K562 (cell line): ENCODE results near the gene ELOVL1. TPM values are rescaled to one million over a fixed set of nuclear protein-coding genes. Genes with fewer than 3 reads are reported as not detected.

Experiments
- ARID1B ChIP-seq: fragments of 450-650 bp; IDR thresholded peaks from 2 replicates; pipeline ENCODE4 v1.6.1; 2016; ENCODE audit warnings: antibody characterized with exemption, mild to moderate bottlenecking, inconsistent platforms
- COPS2 ChIP-seq: fragments of 450-650 bp; conservative IDR thresholded peaks from 2 replicates; pipeline ENCODE4 v1.6.1; 2016; ENCODE audit warnings: mild to moderate bottlenecking, moderate library complexity
- FOS ChIP-seq: IDR thresholded peaks from 3 replicates; pipeline ENCODE4 v1.6.1; 2011; ENCODE audit not compliant: insufficient read length; ENCODE audit errors: extremely low read depth
- HNRNPH1 ChIP-seq: fragments of 200-400 bp; formaldehyde crosslinking; optimal IDR thresholded peaks from 2 replicates; pipeline ENCODE3; 2017; ENCODE audit warnings: low read depth, mild to moderate bottlenecking, low read length, moderate library complexity
- JUND ChIP-seq, 2 experiments: IDR thresholded peaks; 2 replicates in 1 of 2; 3 replicates in 1 of 2; pipeline ENCODE4 v1.6.1; 2011; ENCODE audit warnings: borderline replicate concordance in 2 of 2, low read depth in 2 of 2, low read length in 2 of 2, improper control_type of control experiment in 1 of 2, missing biosample characterization in 1 of 2, missing genetic modification characterization in 1 of 2, missing genetic modification reagents in 1 of 2
- MYC ChIP-seq, 2 experiments: fragments of 250-450 bp in 1 of 2; sonication (Bioruptor Pico) in 1 of 2; IDR thresholded peaks; 2 replicates each; pipeline versions ENCODE4 v1.5.1 to v1.6.1; 2012 to 2021; ENCODE audit warnings: low read depth in 2 of 2, borderline replicate concordance in 1 of 2, improper control_type of control experiment in 1 of 2, low read length in 1 of 2, mild to moderate bottlenecking in 1 of 2, moderate library complexity in 1 of 2
- NR2C2 ChIP-seq, 2 experiments: fragments of 200-800 bp in 1 of 2; sonication (Bioruptor generic) in 1 of 2; sonication (generic) in 1 of 2; formaldehyde crosslinking in 1 of 2; IDR thresholded peaks; 2 replicates each; pipeline versions ENCODE4 v1.6.1 to v1.8.0; 2016 to 2022; ENCODE audit warnings: mild to moderate bottlenecking in 1 of 2, missing compliant biosample characterization in 1 of 2, missing genetic modification characterization in 1 of 2, missing genetic modification reagents in 1 of 2
- NRF1 ChIP-seq, 2 experiments: fragments of 450-650 bp; IDR thresholded peaks in 1 of 2; conservative IDR thresholded peaks in 1 of 2; 2 replicates each; pipeline ENCODE4 v1.6.1; 2014; ENCODE audit warnings: mild to moderate bottlenecking in 2 of 2
- POLR2AphosphoS5 ChIP-seq: IDR thresholded peaks from 2 replicates; pipeline ENCODE4 v1.6.1; 2011; ENCODE audit warnings: mild to moderate bottlenecking, low read depth, low read length, moderate library complexity; ENCODE audit not compliant: control insufficient read depth, insufficient read depth
- TARDBP ChIP-seq: fragments of 450-650 bp; IDR thresholded peaks from 2 replicates; pipeline ENCODE4 v1.6.1; 2016
- TCF3 ChIP-seq: sonication (generic); formaldehyde crosslinking; IDR thresholded peaks from 2 replicates; pipeline ENCODE4 v1.4.0; 2020; ENCODE audit warnings: mild to moderate bottlenecking, missing genetic modification reagents
- TCF7 ChIP-seq: sonication (generic); IDR thresholded peaks from 2 replicates; pipeline ENCODE4 v1.6.1; 2016; ENCODE audit warnings: antibody characterized with exemption, borderline replicate concordance
- ZNF232 ChIP-seq: sonication (generic); formaldehyde crosslinking; IDR thresholded peaks from 2 replicates; pipeline ENCODE4 v1.8.0; 2022; ENCODE audit warnings: mild to moderate bottlenecking, missing genetic modification reagents
- ZNF274 ChIP-seq: IDR thresholded peaks from 2 replicates; pipeline ENCODE4 v1.6.1; 2011; ENCODE audit warnings: low read depth, mild to moderate bottlenecking, low read length, moderate library complexity, borderline replicate concordance
- ZNF561 ChIP-seq: fragments of 450-650 bp; formaldehyde crosslinking; conservative IDR thresholded peaks from 2 replicates; pipeline ENCODE4 v1.4.0; 2020; ENCODE audit warnings: mild to moderate bottlenecking, moderate library complexity
- ZNF57 ChIP-seq: fragments of 450-650 bp; formaldehyde crosslinking; IDR thresholded peaks from 2 replicates; pipeline ENCODE4 v1.4.0; 2020; ENCODE audit warnings: mild to moderate bottlenecking, moderate library complexity
- polyA plus RNA-seq, 8 experiments: library from polyadenylated mRNA; depleted of rRNA in 4 of 8; stranded (reverse) in 5 of 8; unstranded in 3 of 8; fragments of >200 nt; fragmentation: Nextera tagmentation in 2 of 8; fragmentation: Illumina TruSeq in 1 of 8; extraction: Ambion mirVana in 2 of 8; extraction: Trizol in 1 of 8; gene quantifications; 2 replicates each; pipeline versions ENCODE4 v1.2.1 to v1.2.3, GENCODE V29; 2011 to 2014; ENCODE audit warnings: inconsistent platforms in 1 of 8, missing spikeins in 1 of 8
- total RNA-seq, 7 experiments: library from RNA; depleted of rRNA in 6 of 7; stranded (reverse); fragments of >200 nt in 6 of 7; fragmentation: Illumina TruSeq in 2 of 7; extraction: Trizol in 2 of 7; gene quantifications; 2 replicates each; pipeline versions ENCODE4 v1.2.1 to v1.2.3, GENCODE V29; 2011 to 2021; ENCODE audit warnings: low replicate concordance in 1 of 7
- TF ChIP-seq, protein P1 (sequence below), 2 experiments: fragments of 250-450 bp in 1 of 2; fragments of 450-650 bp in 1 of 2; sonication (Bioruptor Pico) in 1 of 2; IDR thresholded peaks; 2 replicates each; pipeline versions ENCODE4 v1.6.1 to v1.8.0; 2016 to 2021; ENCODE audit warnings: mild to moderate bottlenecking in 2 of 2, moderate library complexity in 2 of 2, missing compliant biosample characterization in 1 of 2, missing genetic modification characterization in 1 of 2
- TF ChIP-seq, protein P2 (sequence below): sonication (generic); formaldehyde crosslinking; IDR thresholded peaks from 2 replicates; pipeline ENCODE4 v1.9.0; 2022; ENCODE audit warnings: mild to moderate bottlenecking, missing genetic modification reagents
- TF ChIP-seq, protein P3 (sequence below): IDR thresholded peaks from 2 replicates; pipeline ENCODE4 v1.6.1; 2016; ENCODE audit warnings: missing genetic modification characterization, missing compliant biosample characterization
- TF ChIP-seq, protein P4 (sequence below): sonication (generic); formaldehyde crosslinking; IDR thresholded peaks from 2 replicates; pipeline ENCODE4 v1.8.1; 2023; ENCODE audit warnings: mild to moderate bottlenecking, missing genetic modification reagents

ELOVL1 gene
- total and polyA plus RNA-seq, 9 of the 15 experiments (the other 6 are each of a cell fraction or from before 2014, with no cell fraction given): 51.0 to 157 (median 70.3) TPM

DNA sequence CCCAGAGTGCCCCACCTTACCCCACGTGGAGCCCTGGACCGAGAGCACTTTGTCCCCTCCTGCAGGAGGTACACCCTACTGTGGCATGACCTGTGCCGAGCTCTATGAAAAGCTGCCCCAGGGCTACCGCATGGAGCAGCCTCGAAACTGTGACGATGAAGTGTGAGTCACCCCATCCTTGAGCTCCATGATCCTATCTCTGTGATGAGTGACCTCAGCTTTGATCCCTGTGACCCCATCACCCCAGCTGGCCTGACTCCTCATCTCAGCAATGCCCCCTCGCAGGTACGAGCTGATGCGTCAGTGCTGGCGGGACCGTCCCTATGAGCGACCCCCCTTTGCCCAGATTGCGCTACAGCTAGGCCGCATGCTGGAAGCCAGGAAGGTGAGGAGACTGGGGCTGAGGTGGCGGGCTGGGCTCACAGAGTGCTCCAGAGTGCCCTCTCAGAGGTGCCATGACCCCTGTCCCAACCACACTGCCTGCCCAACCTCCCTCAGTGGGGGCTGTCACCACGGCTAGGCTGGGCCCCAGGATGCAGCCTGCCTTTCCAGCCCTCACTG is 46.4 kb downstream of the ELOVL1 start (continued):
- TF ChIP-seq, protein P1, sequence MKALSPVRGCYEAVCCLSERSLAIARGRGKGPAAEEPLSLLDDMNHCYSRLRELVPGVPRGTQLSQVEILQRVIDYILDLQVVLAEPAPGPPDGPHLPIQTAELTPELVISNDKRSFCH (CRISPR knock-in tag; IDR thresholded peaks at IDR 0.05): no peak
- TF ChIP-seq, protein P1 (tag; IDR thresholded peaks at IDR 0.05): no peak
- TF ChIP-seq NR2C2 (CRISPR knock-in tag; IDR thresholded peaks at IDR 0.05) (no peak), NR2C2 (tag; IDR thresholded peaks at IDR 0.05) (0 out of 2 replicates have a peak, but pooled peaks have one; percentile 32), MYC (IDR thresholded peaks at IDR 0.05; ENCODE audit: low read depth, low read length) (no peak), MYC (CRISPR knock-in tag; IDR thresholded peaks at IDR 0.05; ENCODE audit: borderline replicate concordance, low read depth) (no peak), COPS2 (no peak), NRF1 (conservative IDR thresholded peaks at IDR 0.05 in 1 of 2, IDR thresholded peaks at IDR 0.05 in 1 of 2) (no peak), POLR2AphosphoS5 (no peak), ZNF274 (no peak), TCF7 (peak; percentile 94), FOS (peak; percentile 40), ZNF561 (no peak), JUND (IDR thresholded peaks at IDR 0.05; ENCODE audit: borderline replicate concordance, low read depth, low read length) (peak; percentile 88), JUND (tag; IDR thresholded peaks at IDR 0.05; ENCODE audit: borderline replicate concordance, low read depth, low read length) (peak; percentile 78; the same call in 2 of the 3 replicates), ARID1B (peak; percentile 61), HNRNPH1 (no peak), ZNF232 (CRISPR knock-in tag) (no peak), ZNF57 (CRISPR knock-in tag) (no peak), TCF3 (no peak), TARDBP (no peak)
- TF ChIP-seq, protein P2, sequence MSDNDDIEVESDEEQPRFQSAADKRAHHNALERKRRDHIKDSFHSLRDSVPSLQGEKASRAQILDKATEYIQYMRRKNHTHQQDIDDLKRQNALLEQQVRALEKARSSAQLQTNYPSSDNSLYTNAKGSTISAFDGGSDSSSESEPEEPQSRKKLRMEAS: peak; percentile 30; the same call in 1 of the 2 replicates
- TF ChIP-seq, protein P3, sequence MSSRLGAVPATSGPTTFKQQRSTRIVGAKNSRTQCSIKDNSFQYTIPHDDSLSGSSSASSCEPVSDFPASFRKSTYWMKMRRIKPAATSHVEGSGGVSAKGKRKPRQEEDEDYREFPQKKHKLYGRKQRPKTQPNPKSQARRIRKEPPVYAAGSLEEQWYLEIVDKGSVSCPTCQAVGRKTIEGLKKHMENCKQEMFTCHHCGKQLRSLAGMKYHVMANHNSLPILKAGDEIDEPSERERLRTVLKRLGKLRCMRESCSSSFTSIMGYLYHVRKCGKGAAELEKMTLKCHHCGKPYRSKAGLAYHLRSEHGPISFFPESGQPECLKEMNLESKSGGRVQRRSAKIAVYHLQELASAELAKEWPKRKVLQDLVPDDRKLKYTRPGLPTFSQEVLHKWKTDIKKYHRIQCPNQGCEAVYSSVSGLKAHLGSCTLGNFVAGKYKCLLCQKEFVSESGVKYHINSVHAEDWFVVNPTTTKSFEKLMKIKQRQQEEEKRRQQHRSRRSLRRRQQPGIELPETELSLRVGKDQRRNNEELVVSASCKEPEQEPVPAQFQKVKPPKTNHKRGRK (tag): no peak
- TF ChIP-seq, protein P4, sequence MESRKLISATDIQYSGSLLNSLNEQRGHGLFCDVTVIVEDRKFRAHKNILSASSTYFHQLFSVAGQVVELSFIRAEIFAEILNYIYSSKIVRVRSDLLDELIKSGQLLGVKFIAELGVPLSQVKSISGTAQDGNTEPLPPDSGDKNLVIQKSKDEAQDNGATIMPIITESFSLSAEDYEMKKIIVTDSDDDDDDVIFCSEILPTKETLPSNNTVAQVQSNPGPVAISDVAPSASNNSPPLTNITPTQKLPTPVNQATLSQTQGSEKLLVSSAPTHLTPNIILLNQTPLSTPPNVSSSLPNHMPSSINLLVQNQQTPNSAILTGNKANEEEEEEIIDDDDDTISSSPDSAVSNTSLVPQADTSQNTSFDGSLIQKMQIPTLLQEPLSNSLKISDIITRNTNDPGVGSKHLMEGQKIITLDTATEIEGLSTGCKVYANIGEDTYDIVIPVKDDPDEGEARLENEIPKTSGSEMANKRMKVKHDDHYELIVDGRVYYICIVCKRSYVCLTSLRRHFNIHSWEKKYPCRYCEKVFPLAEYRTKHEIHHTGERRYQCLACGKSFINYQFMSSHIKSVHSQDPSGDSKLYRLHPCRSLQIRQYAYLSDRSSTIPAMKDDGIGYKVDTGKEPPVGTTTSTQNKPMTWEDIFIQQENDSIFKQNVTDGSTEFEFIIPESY: peak; percentile 97
